Activated naive CD4-positive, alpha-beta T cell treated with anti-CD3 and anti-CD28 coated beads, Interleukin-2, amount 50 U/mL, for 72 hours (primary cell): ENCODE measurements around the gene RASAL3. TPM values are rescaled to one million over a fixed set of nuclear protein-coding genes. Genes with fewer than 3 reads are reported as not detected.

Source experiments
- ATAC-seq, 2 donors: fragments of 150-1000 bp; cut with Tn5 transposase; 2 replicates each; pipeline ENCODE4 v1.10.0; 2021; ENCODE audit warnings: mild to moderate bottlenecking in 2 of 2, moderate library complexity in 2 of 2
- DNase-seq, 2 donors: peaks; one replicate each; pipeline ENCODE4 v3.0.0; 2021 to 2022; ENCODE audit warnings: low spot score in 2 of 2
- H3K27ac Mint-ChIP-seq, 2 donors: one replicate each; pipeline ENCODE4 v1.8.0; 2022; ENCODE audit warnings: mild to moderate bottlenecking in 2 of 2, mixed read lengths in 2 of 2
- H3K36me3 Mint-ChIP-seq, 2 donors: one replicate each; pipeline ENCODE4 v1.8.0; 2022; ENCODE audit warnings: mixed read lengths in 2 of 2
- H3K9me3 Mint-ChIP-seq, 2 donors: one replicate each; pipeline ENCODE4 v1.8.0; 2022; ENCODE audit warnings: mixed read lengths in 2 of 2
- total RNA-seq, 2 donors: library from RNA; stranded (reverse); gene quantifications; one replicate each; pipeline ENCODE4 v1.2.3, GENCODE V29; 2022

The RASAL3 gene
- total RNA-seq, 2 donors from 2014 or later = 64.5 to 101 TPM

DNA sequence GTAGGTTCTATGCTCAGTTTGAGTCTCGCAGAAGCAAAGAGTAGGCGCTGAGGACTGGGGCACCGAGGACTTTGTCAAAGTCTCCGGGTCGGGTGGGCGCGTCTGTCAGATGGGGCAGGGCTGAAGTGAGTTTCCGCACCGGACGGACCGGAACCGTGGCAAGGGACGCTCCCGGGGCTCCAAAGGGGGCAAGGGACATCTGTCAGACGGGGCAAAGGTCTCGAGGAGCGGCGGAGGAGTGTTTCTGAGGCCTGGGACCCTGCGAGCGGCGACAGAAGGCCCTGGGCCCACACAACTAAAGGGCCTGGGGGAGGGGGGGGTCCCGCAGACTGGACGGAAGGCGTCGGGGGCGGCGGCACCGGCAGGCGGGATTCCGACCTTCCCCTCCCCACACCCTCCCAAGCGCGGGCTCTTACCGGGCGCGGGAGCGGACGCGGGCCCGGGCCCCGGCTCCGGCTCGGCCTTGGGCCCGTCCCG is 32.3 kb downstream of the RASAL3 start:
- DNase-seq (no peak), ATAC-seq (peak in 1 of 2 donors; percentile 23)
- Mint-ChIP-seq H3K9me3 (no peaks in the 10 kb centered on the region), H3K36me3 (peaks cover 15 to 20% of the 10 kb centered on the region in 2 donors), H3K27ac (peak overlapping the region; percentile 93 to 95)

DNA sequence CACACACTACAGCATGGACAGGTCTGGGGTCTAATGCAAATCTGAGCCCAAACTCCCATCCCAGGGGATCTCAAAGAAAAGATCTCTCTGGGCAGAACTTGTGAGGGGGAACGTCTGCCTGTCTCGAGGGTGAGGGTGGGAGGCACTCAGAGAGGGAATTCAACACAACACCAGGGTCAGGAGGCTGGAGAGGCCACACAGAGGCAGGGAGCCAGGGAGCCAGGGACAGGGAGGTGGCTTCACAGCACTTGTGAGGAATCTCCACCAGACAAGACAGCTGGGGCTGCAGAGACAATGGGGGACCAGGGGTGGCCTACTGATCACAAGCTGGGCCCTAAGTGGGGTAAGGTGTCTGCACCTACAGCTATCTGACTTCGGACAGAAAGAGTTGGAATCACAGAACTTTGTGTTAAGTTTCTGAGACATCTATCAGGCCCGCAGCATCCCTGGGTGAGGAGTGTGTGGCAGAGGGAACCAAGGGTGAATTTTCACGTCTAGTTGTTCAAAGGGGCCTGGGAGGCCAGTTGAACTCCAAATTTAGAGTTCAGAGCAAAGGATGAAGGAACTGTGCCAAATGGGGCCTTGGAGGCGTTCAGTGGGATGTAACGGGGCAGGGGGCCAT is 32.8 kb downstream of the RASAL3 start:
- peaks cover 20% of the 10 kb centered on the region in 2 donors for H3K36me3 Mint-ChIP-seq
- H3K27ac Mint-ChIP-seq = peak overlapping the region; percentile 93 to 95
- DNase-seq (no peak), ATAC-seq (no peak)
- no peaks in the 10 kb centered on the region for H3K9me3 Mint-ChIP-seq

DNA sequence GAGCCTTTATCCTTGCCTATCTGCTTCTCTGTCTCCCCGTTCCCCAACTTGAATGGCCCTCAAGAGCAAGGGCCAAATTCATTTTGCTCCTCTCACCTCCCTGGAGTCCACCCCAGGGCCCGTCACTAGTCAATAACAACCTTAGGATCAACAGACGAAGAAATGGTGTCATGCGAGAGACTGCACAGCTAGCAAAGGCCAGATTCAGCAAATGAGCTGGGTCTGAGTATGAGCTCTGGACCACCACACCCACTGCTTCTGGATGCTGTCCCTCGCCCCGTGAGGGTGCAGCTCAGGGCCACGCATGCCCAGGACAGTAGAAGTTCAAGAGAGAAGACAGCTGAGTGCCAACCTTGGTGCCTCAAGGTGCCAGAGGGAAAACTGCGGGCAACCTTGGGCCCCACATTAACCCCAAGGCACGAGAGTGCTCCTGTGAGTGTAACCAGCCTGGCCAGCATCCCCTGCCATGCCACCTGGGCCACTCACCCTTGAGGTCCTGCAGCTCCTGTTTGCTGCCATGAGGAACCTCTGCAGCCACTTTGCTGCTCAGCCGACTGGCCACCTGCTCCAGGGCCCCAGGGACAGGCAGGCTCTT is 33.7 kb downstream of the RASAL3 start:
- no peaks in the 10 kb centered on the region for H3K9me3 Mint-ChIP-seq
- H3K36me3 Mint-ChIP-seq = peaks cover 27 to 29% of the 10 kb centered on the region in 2 donors
- peak overlapping the region; percentile 1 to 93 for H3K27ac Mint-ChIP-seq
- ATAC-seq (no peak), DNase-seq (no peak)

DNA sequence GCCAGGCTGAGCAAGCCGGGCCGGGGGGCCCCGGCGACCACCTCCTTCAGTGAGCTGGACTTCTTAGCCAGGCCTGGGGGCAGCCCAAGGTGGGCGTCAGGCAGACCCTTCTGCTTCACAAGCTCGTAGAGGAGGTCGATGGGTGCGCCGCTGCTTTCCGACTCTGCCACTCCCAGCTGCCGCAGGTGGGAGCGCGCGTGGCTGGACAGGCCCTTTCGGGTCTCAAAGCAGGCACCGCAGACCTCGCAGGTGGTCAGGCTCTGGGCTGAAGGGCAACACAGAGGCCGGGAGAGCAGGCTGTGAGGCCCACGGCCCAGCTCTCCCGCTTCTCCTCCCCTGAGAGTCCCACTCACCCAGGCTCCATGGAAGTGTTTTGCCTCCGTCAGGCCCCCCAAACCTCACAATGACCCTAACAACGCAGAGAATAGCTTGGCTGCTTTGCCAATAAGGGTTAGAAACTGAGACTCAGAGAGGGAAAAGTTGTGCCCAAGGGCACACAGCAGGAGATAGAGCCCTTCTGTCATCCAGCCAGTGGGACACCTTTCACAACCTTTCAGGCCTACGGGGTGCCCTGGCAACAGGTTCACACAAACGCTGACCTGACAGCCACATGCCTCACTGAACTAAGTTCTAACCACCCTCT is 34.4 kb downstream of the RASAL3 start:
- DNase-seq (no peak), ATAC-seq (no peak)
- H3K36me3 Mint-ChIP-seq = peaks cover 27 to 29% of the 10 kb centered on the region in 2 donors
- H3K27ac Mint-ChIP-seq = peak overlapping the region; percentile 1 to 93
- no peaks in the 10 kb centered on the region for H3K9me3 Mint-ChIP-seq

DNA sequence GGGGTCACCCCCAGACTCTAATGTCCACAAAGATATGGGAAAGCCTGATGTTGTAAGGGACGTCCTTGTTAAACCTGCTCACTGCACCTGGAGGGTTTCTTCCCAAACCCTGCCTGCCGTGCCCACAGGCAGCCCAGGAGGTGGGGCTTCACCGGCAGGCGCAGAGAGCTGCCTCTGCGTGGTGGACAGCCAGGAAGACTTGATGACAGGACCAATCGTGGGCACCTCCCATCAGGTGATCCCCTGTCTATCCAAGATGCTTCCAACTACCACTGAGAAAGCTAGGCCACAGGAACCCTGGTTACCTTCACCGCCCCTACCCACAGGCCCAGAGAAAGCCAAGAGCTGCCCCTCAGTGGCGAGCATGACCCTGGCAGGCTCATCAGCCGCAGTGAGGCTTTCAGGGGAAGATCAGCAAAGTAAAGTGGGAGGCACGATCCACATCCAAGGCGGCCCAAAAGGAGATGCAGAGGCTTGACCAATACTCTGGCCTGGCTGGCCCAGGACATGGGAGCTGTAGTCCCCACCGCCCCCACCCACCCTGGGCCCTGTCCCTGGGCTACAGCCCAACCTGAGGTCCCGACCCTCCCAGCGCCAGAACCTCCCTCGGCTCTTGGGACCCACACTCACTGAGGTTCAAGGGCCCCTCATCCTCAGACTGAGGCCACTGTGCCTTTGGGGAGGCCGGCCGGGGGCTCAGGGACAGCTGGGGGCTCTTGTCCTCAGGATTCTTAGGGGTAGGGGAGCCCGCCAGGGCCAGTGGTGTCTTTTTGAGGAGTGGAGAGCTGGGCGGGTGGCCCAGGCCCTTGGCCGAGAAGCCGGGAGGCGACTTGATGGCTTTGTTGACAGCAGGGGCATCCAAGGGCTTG is 35.2 kb downstream of the RASAL3 start:
- H3K36me3 Mint-ChIP-seq = peaks cover 27 to 29% of the 10 kb centered on the region in 2 donors
- H3K9me3 Mint-ChIP-seq = no peaks in the 10 kb centered on the region
- DNase-seq = no peak
- no peak overlapping the region for H3K27ac Mint-ChIP-seq
- ATAC-seq = no peak

DNA sequence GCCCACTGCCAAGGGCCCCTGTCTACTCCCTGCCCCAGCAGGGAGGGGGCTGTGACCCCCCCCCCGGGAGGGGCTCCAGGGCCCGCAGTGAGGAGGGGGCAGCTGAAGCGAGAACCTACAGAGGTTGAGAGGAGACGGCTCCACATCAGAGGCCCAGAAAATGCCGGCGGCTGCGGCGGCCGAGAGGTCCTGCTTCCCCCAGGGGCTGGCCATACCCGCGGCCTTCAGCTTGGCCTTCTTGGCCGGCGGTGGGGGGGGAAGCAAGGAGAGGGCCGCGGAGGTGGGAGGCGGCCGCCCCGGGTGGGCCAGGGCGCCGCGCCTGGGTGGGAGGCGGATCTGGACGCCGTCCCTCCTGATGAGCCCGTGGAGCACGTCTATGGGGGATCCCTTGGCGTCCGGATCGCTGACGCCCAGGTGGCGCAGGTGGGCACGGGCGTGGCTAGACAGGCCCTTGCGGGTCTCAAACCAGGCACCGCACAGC is 36.3 kb downstream of the RASAL3 start:
- ATAC-seq = no peak
- Mint-ChIP-seq H3K27ac (no peak overlapping the region), H3K9me3 (no peaks in the 10 kb centered on the region), H3K36me3 (peaks cover 29 to 37% of the 10 kb centered on the region in 2 donors)
- no peak for DNase-seq

DNA sequence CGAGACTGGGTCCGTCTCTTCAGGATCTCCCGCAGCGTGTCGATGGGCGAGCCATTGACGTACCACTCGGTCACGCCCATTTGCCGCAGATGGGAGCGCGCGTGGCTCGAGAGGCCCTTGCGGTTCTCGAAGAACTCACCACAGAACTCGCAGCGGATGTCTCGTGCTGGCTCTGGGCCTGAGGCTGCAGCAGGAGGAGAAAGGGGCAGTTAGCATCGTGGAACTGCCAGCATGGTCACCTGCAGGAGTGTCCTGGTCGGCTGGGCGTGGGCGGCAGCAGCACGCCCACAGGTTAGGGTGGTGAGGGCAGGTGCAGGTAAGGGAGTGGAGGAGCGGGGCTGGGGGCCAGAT is 37.0 kb downstream of the RASAL3 start:
- H3K27ac Mint-ChIP-seq = peak overlapping the region in 1 of 2 donors; percentile 22
- DNase-seq (no peak), ATAC-seq (no peak)
- H3K36me3 Mint-ChIP-seq = peaks cover 32 to 44% of the 10 kb centered on the region in 2 donors
- no peaks in the 10 kb centered on the region for H3K9me3 Mint-ChIP-seq

DNA sequence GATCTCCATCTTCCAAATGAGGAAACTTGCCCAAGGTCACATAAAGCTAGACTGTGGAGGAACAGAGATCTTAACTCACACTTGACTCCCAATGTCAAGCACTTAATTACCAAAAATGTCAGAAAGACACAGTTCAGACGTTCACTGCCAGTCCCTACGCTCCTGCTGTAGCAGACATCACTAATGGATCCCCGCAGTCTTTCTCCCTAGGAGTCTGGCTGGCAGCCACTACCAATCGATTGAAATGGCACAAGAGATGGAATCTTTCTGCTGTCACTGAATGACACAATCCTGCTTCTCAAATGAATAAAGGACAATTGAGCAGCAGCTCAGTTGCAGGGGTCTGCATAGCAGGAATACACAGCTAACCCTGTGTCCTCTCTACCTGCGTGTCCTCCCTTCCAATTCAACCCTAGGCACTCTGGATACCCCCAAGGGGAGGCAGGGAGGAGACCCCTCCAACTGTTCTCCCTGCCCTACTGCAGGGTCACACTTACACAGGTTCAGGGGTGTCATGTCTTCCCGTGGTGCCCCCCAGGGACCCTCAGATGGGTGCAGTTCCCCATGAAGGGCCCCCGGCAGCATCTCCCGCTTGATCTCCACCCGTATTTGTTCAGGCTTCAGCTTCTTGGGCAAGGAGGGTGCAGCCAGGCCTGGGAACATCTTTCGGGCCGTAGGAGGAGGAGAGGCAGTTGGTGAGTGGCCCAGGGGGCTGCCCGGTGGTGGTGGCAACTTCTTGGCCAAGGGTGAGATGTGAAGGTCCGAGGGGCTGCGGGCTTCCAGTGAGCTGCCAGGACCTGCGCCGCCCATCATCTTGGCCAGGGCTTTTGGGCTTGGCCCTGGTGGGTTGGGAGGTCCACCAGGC is 37.6 kb downstream of the RASAL3 start:
- no peak for ATAC-seq
- H3K27ac Mint-ChIP-seq = peak overlapping the region in 1 of 2 donors; percentile 22
- no peak for DNase-seq
- peaks cover 28 to 46% of the 10 kb centered on the region in 2 donors for H3K36me3 Mint-ChIP-seq
- H3K9me3 Mint-ChIP-seq = no peaks in the 10 kb centered on the region

DNA sequence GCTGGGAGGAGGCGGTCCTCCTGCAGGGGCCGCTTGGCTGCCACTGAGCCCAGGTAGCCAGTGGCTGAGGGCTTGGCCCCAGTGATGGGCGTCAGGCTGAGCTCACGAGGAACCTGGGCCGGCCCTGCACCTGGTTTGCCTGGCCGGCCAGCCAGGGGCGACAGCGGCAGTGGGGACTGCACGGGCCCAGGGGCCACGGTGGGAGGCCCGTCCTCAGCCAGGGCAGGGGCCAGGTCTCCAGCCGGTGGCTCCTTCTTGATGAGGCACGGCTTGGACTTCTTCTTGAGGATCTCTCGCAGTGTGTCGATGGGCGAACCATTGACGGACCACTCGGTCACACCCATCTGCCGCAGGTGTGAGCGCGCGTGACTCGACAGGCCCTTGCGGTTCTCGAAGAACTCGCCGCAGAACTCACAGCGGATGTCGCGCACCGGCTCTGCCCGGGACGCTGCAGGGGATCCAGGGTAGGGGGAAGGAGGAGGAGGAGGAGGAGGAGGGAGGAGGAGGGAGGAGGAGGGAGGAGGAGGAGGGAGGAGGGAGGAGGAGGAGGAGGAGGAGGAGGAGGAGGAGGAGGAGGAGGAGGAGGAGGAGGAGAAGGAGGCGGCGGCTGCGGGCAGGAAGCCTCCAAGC is 38.9 kb downstream of the RASAL3 start:
- DNase-seq (no peak), ATAC-seq (no peak)
- Mint-ChIP-seq H3K27ac (no peak overlapping the region), H3K36me3 (peaks cover 21 to 40% of the 10 kb centered on the region in 2 donors), H3K9me3 (no peaks in the 10 kb centered on the region)

DNA sequence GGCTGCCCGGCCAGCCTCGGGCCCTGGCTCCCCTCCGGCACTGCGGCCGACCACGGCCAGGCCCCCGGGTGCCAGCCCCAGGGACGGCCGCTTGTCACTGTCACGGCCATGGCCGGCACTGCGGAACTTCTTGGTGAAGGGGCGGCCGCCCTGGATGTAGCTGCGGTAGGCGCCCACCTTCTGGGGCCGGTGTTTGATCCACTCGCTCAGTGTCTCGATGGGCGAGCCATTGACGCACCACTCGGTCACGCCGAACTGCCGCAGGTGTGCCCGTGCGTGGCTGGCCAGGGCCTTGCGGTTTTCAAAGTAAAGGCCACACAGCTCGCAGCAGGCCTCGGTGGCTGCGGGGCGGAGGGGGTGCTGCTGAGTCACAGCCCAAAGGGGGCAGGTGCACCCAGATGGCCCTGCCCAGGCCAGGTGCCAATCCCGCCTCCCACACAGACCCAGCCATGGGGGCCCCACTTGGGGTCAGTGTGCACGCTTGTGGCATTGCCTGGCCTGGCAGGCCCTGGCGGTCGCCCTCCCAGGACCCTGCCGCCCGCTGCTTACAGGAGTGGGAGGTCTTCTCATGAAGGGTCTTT is 39.6 kb downstream of the RASAL3 start:
- DNase-seq (no peak), ATAC-seq (no peak)
- H3K27ac Mint-ChIP-seq = no peak overlapping the region
- H3K9me3 Mint-ChIP-seq = no peaks in the 10 kb centered on the region
- peaks cover 21 to 40% of the 10 kb centered on the region in 2 donors for H3K36me3 Mint-ChIP-seq

DNA sequence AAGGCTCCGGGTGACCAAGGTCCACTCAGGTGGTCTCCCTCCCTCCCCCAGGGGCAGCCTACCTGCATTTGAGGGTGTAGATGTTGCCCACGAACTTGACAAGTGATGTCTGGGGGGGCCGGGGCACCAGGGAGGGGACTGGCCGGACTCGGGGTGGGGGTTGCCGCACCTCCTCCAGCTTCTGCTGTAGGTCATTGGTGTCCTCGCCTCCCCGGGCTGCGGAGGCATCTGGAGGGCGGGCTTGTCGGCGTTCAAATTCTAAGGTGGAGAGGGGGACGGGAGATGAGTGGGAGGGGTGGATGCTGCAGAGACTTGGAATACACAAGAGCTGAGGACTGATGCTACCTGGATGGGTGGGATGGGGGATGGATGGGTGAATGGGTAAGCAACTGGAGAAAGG is 40.2 kb downstream of the RASAL3 start:
- no peaks in the 10 kb centered on the region for H3K9me3 Mint-ChIP-seq
- H3K27ac Mint-ChIP-seq = no peak overlapping the region
- H3K36me3 Mint-ChIP-seq = peaks cover 21 to 40% of the 10 kb centered on the region in 2 donors
- ATAC-seq (no peak), DNase-seq (no peak)

DNA sequence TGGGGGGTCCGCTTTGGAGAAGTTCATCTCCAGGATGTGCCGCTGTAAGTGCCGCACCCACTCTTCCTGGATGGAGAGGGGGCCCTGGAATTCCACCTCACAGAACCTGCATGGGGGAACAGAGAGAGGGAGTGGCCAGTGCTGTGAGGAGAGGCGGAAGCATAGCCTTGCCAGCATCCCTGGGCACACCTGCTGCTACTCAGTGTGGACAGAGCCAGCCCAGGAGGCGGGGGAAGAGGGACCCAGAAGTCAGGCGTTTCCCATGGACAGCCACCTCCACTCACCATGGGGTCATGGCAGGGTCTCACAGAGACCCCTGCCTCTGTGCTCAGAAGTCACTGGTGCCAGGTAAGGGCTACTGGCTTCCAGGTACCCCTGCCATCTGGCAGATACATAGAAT is 41.2 kb downstream of the RASAL3 start:
- no peak for ATAC-seq
- H3K9me3 Mint-ChIP-seq = no peaks in the 10 kb centered on the region
- H3K27ac Mint-ChIP-seq = peak overlapping the region in 1 of 2 donors; percentile 63
- peaks cover 30 to 49% of the 10 kb centered on the region in 2 donors for H3K36me3 Mint-ChIP-seq
- DNase-seq = no peak

DNA sequence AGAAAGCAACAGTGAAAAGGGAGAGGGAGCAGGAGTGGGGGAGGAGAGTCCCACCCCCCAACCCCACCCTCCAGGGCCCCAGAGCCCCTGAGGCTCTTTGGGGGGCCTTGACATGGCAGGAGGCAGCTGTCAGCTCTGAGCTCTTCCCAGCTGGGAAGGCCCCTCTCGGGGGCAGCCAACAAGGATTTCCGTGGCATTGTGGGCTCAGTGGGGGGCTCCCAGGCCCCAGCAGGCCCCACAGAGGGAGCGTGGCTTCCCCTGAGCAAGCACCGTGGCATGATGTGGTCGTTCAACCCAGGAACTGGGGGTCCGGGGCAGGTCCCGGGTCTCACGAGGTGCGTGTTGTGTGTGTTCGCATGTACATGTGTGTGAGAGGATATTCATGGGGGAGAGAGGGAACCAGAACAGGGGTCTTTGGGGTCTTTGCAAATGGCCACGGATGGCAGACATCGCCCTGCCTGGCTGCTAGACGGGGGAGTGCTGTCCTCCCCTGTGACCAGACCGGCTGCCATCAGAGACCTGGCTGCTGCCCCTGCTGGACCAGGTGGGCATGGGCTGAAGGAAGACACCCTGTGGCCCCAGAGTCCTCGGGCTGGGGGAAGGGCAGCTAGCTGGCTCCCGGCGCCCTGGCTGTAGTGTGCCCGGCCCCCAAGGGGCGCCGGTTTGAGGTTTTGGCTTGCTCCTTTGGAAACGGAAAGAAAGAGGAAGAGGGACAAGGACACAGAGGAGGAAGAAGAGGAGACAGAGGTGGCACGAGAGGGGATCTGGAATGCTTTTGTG is 41.9 kb downstream of the RASAL3 start:
- Mint-ChIP-seq H3K27ac (peak overlapping the region in 1 of 2 donors; percentile 67), H3K9me3 (no peaks in the 10 kb centered on the region), H3K36me3 (peaks cover 34 to 53% of the 10 kb centered on the region in 2 donors)
- no peak for ATAC-seq
- no peak for DNase-seq

DNA sequence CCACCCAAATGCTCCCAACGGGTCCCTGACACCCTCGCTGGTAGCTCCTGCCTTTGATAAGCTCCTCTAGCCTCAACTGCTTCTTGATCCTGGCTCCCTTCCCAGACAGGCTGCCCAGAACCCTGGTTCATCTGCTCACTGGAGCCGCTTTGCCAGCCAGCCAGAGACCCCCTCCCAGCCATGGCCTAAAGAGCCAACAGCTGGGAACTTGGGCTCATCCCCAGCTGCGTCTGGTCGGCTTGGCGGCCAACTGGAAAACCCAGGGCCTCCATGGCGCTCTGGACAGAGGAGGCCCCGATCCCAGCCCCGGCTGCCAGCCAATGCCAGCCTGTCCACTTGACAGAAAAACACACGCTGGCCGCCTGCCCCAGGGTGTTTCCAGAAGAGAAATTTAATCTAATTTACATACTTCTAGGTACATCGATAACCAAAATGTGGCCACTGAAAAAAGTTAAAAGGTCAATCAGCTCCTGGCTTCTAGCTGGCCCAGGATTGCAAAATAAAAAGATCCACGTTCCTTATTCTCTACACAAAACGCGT is 42.6 kb downstream of the RASAL3 start:
- Mint-ChIP-seq H3K9me3 (no peaks in the 10 kb centered on the region), H3K36me3 (peaks cover 34 to 48% of the 10 kb centered on the region in 2 donors), H3K27ac (no peak overlapping the region)
- ATAC-seq (no peak), DNase-seq (no peak)
